Measurements from ENCODE around the gene SCGB1C2. TPM values are rescaled to one million over a fixed set of nuclear protein-coding genes. Genes with fewer than 3 reads are reported as not detected.

Gene SCGB1C2
- total RNA-seq, result not detected in 2 replicates

GRCh38 chr17:137166-137807 lies at the start of gene SCGB1C2:
TSS of gene SCGB1C2 (plus strand) at chr17:137569. CDS start at chr17:137591, 22 bp downstream.

GRCh38 chr17:181245-182049 lies 44.1 kb downstream of the SCGB1C2 start, which contains the start of gene DOC2B:
TSS of gene DOC2B (minus strand) at chr17:181650. CDS start at chr17:181479, 171 bp downstream.

Other genes with a start within 250 kb of the SCGB1C2 start
- not detected in 2 replicates for gene DOC2B, start 44.1 kb downstream of the SCGB1C2 start, total RNA-seq
- 0.31 and 3.2 TPM in 2 replicates for gene RPH3AL, start 215.2 kb downstream of the SCGB1C2 start, total RNA-seq

All from hair follicular keratinocyte (primary cell).